Breast epithelium (tissue), 4 donors: ENCODE data around the gene CBX1. TPM values are rescaled to one million over a fixed set of nuclear protein-coding genes. Genes with fewer than 3 reads are reported as not detected.

Source experiments
- DNase-seq, 2 donors: peaks; one replicate each; pipeline ENCODE4 v3.0.0-alpha.2; 2019; ENCODE audit warnings: low spot score in 2 of 2
- H3K27ac ChIP-seq, 2 donors: fragments of 200-600 bp; sonication (generic) in 1 of 2; one replicate each; pipeline ENCODE4 v1.5.1; 2016 to 2019; ENCODE audit warnings: mild to moderate bottlenecking in 1 of 2
- H3K27me3 ChIP-seq, 2 donors: fragments of 200-600 bp; sonication (generic) in 1 of 2; one replicate each; pipeline versions ENCODE4 v1.5.1 to v1.6.0; 2017 to 2019; ENCODE audit warnings: control low read depth in 1 of 2, mild to moderate bottlenecking in 1 of 2
- H3K36me3 ChIP-seq: fragments of 200-600 bp; one replicate; pipeline ENCODE4 v1.5.1; 2019
- H3K4me1 ChIP-seq, 2 donors: fragments of 200-600 bp; sonication (generic); one replicate each; pipeline ENCODE4 v1.5.1; 2016 to 2019; ENCODE audit warnings: control low read depth in 1 of 2
- H3K4me3 ChIP-seq, 3 donors: fragments of 200-600 bp; sonication (generic); 1 replicate in 2 of 3; 2 replicates in 1 of 3; pipeline ENCODE4 v1.5.1; 2016 to 2019; ENCODE audit warnings: mild to moderate bottlenecking in 3 of 3, moderate library complexity in 2 of 3
- H3K9me3 ChIP-seq, 2 donors: fragments of 200-600 bp; sonication (generic) in 1 of 2; one replicate each; pipeline ENCODE4 v1.5.1; 2016 to 2019; ENCODE audit warnings: control low read depth in 1 of 2
- POLR2A ChIP-seq: fragments of 450-650 bp; IDR thresholded peaks from one replicate; pipeline ENCODE4 v1.6.1; 2016; ENCODE audit warnings: antibody characterized with exemption, mild to moderate bottlenecking, moderate library complexity
- POLR2AphosphoS5 ChIP-seq, 3 donors: sonication (generic); formaldehyde crosslinking; IDR thresholded peaks; one replicate each; pipeline ENCODE4 v1.6.1; 2017; ENCODE audit warnings: antibody characterized with exemption in 3 of 3
- intact Hi-C: fragments of 100-400 bp; cut with DNase I; formaldehyde crosslinking; loops from one replicate; pipeline ENCODE4 v1.15.1; 2023; ENCODE audit warnings: low total_unique reads
- total RNA-seq, 3 donors: library from RNA; depleted of rRNA; stranded (reverse); fragments of >200 nt; gene quantifications; one replicate each; pipeline ENCODE4 v1.1.0, GENCODE V29; 2016
- TF ChIP-seq, protein P1 (sequence below), 3 donors: fragments of 450-650 bp; IDR thresholded peaks; one replicate each; pipeline ENCODE4 v1.5.1; 2016 to 2017; ENCODE audit warnings: antibody characterized with exemption in 3 of 3, mild to moderate bottlenecking in 3 of 3, moderate library complexity in 3 of 3

CBX1 gene
- total RNA-seq, 3 donors from 2014 or later = 29.0 to 45.8 (median 45.2) TPM

DNA sequence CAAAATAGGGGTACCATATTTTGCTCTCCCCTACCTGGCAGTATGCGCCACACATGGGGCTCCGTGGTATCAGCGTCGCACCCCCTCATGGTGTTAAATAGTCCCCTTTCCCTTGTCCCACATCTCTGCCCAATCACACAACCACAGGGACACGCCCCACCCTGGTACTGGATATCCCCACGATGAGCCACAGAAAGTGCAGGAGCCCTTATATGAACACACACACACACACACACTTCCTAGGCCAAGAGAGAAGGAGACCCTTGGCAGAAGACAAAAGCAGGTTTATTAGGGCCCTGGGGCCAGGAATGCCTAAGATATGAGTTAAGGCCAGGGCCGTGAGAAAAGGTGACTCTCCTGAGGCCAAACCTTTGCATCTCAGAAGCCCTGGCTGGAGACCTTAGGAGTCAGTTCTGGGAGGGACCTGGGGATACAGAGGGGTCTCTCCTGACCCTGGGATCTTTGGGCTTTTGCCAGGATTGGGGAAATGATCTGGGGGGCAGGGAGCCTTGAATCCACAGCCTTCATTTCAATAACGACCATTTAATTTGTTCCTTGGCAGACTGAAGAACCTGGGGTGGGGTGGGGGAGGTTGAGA is 75.3 kb downstream of the CBX1 start:
- H3K9me3 ChIP-seq = no peaks in the 10 kb centered on the region
- peak in 1 of 2 donors; percentile 37 for DNase-seq
- peak overlapping the region; percentile 62 to 75 for H3K27ac ChIP-seq
- intact Hi-C loops = loop anchor here (5.0 kb wide), 1 partner anchor 96 kb away; no protein-coding TSS in a partner anchor
- H3K4me3 ChIP-seq = peak overlapping the region in 2 of 3 donors; percentile 55 to 66
- TF ChIP-seq, protein P1, sequence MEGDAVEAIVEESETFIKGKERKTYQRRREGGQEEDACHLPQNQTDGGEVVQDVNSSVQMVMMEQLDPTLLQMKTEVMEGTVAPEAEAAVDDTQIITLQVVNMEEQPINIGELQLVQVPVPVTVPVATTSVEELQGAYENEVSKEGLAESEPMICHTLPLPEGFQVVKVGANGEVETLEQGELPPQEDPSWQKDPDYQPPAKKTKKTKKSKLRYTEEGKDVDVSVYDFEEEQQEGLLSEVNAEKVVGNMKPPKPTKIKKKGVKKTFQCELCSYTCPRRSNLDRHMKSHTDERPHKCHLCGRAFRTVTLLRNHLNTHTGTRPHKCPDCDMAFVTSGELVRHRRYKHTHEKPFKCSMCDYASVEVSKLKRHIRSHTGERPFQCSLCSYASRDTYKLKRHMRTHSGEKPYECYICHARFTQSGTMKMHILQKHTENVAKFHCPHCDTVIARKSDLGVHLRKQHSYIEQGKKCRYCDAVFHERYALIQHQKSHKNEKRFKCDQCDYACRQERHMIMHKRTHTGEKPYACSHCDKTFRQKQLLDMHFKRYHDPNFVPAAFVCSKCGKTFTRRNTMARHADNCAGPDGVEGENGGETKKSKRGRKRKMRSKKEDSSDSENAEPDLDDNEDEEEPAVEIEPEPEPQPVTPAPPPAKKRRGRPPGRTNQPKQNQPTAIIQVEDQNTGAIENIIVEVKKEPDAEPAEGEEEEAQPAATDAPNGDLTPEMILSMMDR (IDR thresholded peaks at IDR 0.05) = peak in 1 of 3 donors; percentile 8
- TF ChIP-seq POLR2AphosphoS5 (IDR thresholded peaks at IDR 0.05) = no peak
- peaks cover 0 to 3% of the 10 kb centered on the region in 2 donors for H3K27me3 ChIP-seq
- no peaks in the 10 kb centered on the region for H3K36me3 ChIP-seq
- H3K4me1 ChIP-seq = peaks cover 16 to 28% of the 10 kb centered on the region in 2 donors

DNA sequence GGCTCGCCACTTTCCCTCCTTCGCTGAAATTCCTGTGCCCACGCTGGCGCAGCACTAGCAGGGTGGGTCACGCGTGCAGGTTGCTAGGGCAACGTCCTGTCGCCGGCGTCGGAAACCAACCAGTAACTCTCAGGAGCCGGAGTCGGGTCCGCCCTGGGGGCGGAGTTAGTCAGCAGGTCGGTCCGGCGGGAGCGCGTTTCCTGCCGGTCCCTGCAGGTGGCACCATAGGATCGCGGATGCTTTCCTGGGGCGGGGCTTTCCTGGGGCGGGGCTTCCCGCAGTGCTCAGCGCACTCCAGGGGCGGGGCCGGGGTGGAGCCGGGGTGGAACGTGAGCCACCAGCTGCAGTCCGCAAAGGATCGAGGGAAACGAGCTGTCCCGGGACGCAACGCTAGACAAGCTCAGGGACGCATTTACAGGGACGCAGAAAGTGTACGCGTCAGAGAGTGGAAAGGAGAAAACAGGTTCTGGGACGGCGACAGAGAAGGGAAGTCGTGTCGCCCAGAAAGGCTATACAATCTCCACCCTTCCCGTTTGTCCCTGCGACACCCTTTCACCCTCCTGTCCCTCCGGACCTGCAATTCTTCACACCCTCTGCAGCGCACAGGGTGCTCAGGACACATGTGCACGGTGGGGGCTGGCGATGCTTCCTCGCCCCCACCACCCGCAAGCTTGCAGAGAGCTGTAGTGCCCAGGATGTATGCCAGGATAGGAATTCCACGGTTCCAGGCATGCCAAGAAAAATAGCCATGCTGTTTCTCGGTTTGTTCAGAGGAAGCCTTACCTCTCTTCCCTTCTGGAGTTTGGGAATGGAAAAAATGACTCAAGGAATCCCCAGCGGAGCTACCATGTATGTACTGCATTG is 76.0 kb downstream of the CBX1 start:
- peak overlapping the region; percentile 75 to 84 for H3K27ac ChIP-seq
- TF ChIP-seq POLR2AphosphoS5 (IDR thresholded peaks at IDR 0.05) (peak in 1 of 3 donors; percentile 32), POLR2A (no peak)
- TF ChIP-seq, protein P1 (IDR thresholded peaks at IDR 0.05) = peak; percentile 31 to 89 (median 81)
- H3K4me1 ChIP-seq = peaks cover 16 to 28% of the 10 kb centered on the region in 2 donors
- H3K36me3 ChIP-seq = no peaks in the 10 kb centered on the region
- intact Hi-C loops = loop anchor here (5.0 kb wide), 1 partner anchor 97 kb away; no protein-coding TSS in a partner anchor
- peak; percentile 97 to 99 for DNase-seq
- no peaks in the 10 kb centered on the region for H3K9me3 ChIP-seq
- peaks cover 0 to 3% of the 10 kb centered on the region in 2 donors for H3K27me3 ChIP-seq
- peak overlapping the region; percentile 40 to 66 (median 55) for H3K4me3 ChIP-seq

DNA sequence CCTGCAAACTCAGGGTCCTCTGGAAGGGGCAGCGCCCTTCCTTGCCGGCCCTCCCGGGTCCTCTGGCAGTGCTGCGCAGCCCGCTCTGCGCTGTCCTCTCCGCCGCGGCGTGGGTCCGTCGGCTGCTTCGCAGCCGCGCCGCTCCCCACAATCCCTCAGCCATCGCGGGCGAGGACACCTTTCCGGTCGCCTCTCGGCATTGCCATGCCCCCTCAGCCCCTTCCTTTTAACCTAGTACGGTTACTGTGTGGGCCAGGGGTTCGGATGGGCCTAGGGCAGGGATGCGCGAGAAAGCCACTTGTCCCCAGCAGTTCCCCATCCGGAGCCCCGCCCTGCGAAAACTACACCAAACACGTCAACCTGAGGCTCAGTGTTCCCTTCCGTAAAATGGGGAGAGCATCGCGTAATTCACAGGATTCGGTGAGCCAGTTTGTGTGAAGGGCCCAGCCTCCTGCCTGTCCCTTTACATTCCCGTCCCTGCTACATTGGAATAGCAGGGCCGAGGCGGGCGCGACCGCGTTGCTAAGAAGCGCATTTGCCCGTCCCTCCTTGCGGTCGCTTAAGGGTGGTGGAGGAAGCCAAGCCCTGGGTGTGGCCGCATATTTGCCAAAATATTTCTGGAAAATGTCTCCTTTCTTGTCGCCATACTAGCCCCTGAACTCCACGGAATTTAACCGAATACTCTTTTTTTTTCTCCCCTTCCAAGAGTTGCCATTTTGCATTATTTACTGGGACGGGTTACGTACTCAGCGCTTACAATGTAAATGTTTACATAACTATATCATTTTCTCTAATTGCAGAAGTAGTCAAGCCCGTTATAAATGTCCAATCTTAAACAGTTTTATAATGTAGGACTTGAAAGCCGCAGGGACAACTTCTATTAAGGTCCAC is 76.9 kb downstream of the CBX1 start:
- Histone ChIP-seq H3K4me3 (peak overlapping the region; percentile 40 to 66 (median 55)), H3K27me3 (peaks cover 0 to 3% of the 10 kb centered on the region in 2 donors), H3K4me1 (peaks cover 16 to 28% of the 10 kb centered on the region in 2 donors), H3K36me3 (no peaks in the 10 kb centered on the region), H3K9me3 (no peaks in the 10 kb centered on the region), H3K27ac (peak overlapping the region; percentile 62 to 84)
- peak in 1 of 2 donors; percentile 46 for DNase-seq
- TF ChIP-seq, protein P1 (IDR thresholded peaks at IDR 0.05) = no peak
- no peak for TF ChIP-seq POLR2A
- no peak for TF ChIP-seq POLR2AphosphoS5 (IDR thresholded peaks at IDR 0.05)
- intact Hi-C loops = loop anchor here (5.0 kb wide), 1 partner anchor 98 kb away; no protein-coding TSS in a partner anchor

DNA sequence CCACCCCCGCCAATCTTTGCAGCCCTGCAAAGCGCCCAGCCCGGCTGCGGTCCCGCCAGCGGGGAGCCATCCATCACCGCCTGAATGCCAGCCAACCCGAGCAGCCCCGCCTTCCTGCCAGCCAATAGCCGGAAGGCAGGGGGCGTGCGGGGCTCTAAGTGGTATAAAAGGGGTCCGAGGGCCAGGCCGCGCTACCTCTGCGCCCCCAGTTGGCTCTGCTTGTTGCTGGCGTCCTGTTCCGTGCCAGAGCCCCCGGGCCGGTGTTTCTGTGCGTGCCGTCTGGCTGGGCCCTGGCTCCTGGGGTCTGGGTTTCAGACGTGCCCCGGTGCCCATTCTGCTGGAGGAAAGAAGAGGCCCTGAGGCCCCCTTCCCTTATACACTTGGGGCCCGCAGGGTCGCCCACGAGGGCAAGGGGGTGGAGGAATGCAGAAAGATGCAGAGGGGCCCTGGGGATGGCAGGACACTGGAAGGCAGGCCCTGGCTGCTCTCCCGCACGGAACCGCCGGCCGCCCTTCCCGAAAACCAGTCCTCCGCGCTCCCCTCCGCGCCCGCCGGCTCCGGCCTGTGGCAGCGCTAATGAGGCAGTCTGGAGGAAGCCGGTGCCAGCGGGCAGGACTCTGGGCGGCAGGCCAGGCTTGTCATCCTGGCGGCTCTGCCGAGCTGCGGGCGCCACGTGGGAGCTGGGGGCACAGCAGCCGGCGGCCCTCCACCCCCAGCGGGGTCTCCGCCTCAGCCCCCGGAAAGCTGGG is 77.7 kb downstream of the CBX1 start:
- H3K9me3 ChIP-seq = no peaks in the 10 kb centered on the region

More for the DNA sequence above, 77.7 kb downstream of the CBX1 start:
- peak; percentile 75 to 85 for DNase-seq
- Histone ChIP-seq H3K4me3 (peak overlapping the region; percentile 40 to 66 (median 55)), H3K27ac (peak overlapping the region; percentile 62 to 84), H3K4me1 (peaks cover 16 to 28% of the 10 kb centered on the region in 2 donors), H3K27me3 (peaks cover 0 to 3% of the 10 kb centered on the region in 2 donors), H3K36me3 (no peaks in the 10 kb centered on the region)
- intact Hi-C loops = no loop called here
- TF ChIP-seq POLR2AphosphoS5 (IDR thresholded peaks at IDR 0.05) = peak in 1 of 3 donors; percentile 8
- no peak for TF ChIP-seq POLR2A
- TF ChIP-seq, protein P1 (IDR thresholded peaks at IDR 0.05) = peak in 1 of 3 donors; percentile 30
